HepG2 (cell line): Measurements from ENCODE around the gene PNKD. TPM values are rescaled to one million over a fixed set of nuclear protein-coding genes. Genes with fewer than 3 reads are reported as not detected.

Experiments used
- CBFB ChIP-seq: sonication (generic); formaldehyde crosslinking; IDR thresholded peaks from 2 replicates; pipeline ENCODE4 v1.4.0; 2020; ENCODE audit warnings: missing genetic modification reagents
- CBX2 ChIP-seq, 2 experiments: fragments of 200-600 bp in 1 of 2; sonication (generic); formaldehyde crosslinking in 1 of 2; IDR thresholded peaks; 2 replicates each; pipeline versions ENCODE4 v1.7.0 to v1.8.1; 2018 to 2022; ENCODE audit warnings: low read depth in 2 of 2, low read length in 1 of 2, mild to moderate bottlenecking in 1 of 2, missing genetic modification reagents in 1 of 2
- GZF1 ChIP-seq: sonication (generic); formaldehyde crosslinking; IDR thresholded peaks from 2 replicates; pipeline ENCODE4 v1.5.1; 2020; ENCODE audit warnings: mild to moderate bottlenecking, missing genetic modification reagents
- HMG20A ChIP-seq: IDR thresholded peaks from 2 replicates; pipeline ENCODE4 v1.6.1; 2016; ENCODE audit warnings: borderline replicate concordance
- KDM5A ChIP-seq: fragments of 200-600 bp; sonication (generic); IDR thresholded peaks from 2 replicates; pipeline ENCODE4 v1.7.0; 2018; ENCODE audit warnings: antibody characterized with exemption, mild to moderate bottlenecking, low read length, borderline replicate concordance
- MAZ ChIP-seq, 2 experiments: sonication (generic) in 1 of 2; formaldehyde crosslinking in 1 of 2; IDR thresholded peaks; 2 replicates each; pipeline versions ENCODE4 v1.5.0 to v1.6.1; 2012 to 2020; ENCODE audit warnings: low read depth in 2 of 2, mild to moderate bottlenecking in 2 of 2, borderline replicate concordance in 1 of 2, improper control_type of control experiment in 1 of 2, low read length in 1 of 2, missing genetic modification reagents in 1 of 2, moderate library complexity in 1 of 2
- NR2C2 ChIP-seq: sonication (generic); formaldehyde crosslinking; IDR thresholded peaks from 2 replicates; pipeline ENCODE4 v1.4.0; 2020; ENCODE audit warnings: missing genetic modification reagents, mild to moderate bottlenecking, moderate library complexity, borderline replicate concordance
- PRDM4 ChIP-seq: sonication (generic); formaldehyde crosslinking; IDR thresholded peaks from 2 replicates; pipeline ENCODE4 v1.9.0; 2021; ENCODE audit warnings: missing genetic modification reagents, borderline replicate concordance
- THAP8 ChIP-seq: sonication (generic); formaldehyde crosslinking; IDR thresholded peaks from 2 replicates; pipeline ENCODE4 v1.5.1; 2020; ENCODE audit warnings: missing genetic modification reagents, mild to moderate bottlenecking, borderline replicate concordance
- ZBTB4 ChIP-seq: sonication (generic); formaldehyde crosslinking; IDR thresholded peaks from 2 replicates; pipeline ENCODE4 v1.4.0; 2020; ENCODE audit warnings: missing genetic modification reagents, mild to moderate bottlenecking, borderline replicate concordance
- ZMYM2 ChIP-seq: sonication (generic); formaldehyde crosslinking; IDR thresholded peaks from 2 replicates; pipeline ENCODE4 v1.8.0; 2022; ENCODE audit warnings: mild to moderate bottlenecking, missing genetic modification reagents
- ZNF414 ChIP-seq: sonication (generic); formaldehyde crosslinking; IDR thresholded peaks from 2 replicates; pipeline ENCODE4 v1.5.0; 2020; ENCODE audit warnings: missing genetic modification reagents
- ZNF503 ChIP-seq: sonication (generic); formaldehyde crosslinking; IDR thresholded peaks from 2 replicates; pipeline ENCODE4 v1.4.0; 2020; ENCODE audit warnings: missing genetic modification reagents
- ZNF660 ChIP-seq: sonication (generic); formaldehyde crosslinking; IDR thresholded peaks from 2 replicates; pipeline ENCODE4 v1.5.1; 2020; ENCODE audit warnings: mild to moderate bottlenecking, low read depth, missing genetic modification reagents, borderline replicate concordance
- ZNF713 ChIP-seq: sonication (generic); formaldehyde crosslinking; IDR thresholded peaks from 2 replicates; pipeline ENCODE4 v1.4.0; 2020; ENCODE audit warnings: mild to moderate bottlenecking, missing genetic modification reagents
- ZSCAN29 ChIP-seq: sonication (generic); formaldehyde crosslinking; conservative IDR thresholded peaks from 2 replicates; pipeline ENCODE4 v1.4.0; 2020; ENCODE audit warnings: mild to moderate bottlenecking, missing genetic modification reagents
- polyA plus RNA-seq, 8 experiments: library from polyadenylated mRNA; depleted of rRNA in 3 of 8; stranded (reverse) in 7 of 8; unstranded in 1 of 8; fragments of >200 nt; fragmentation: Illumina TruSeq in 4 of 8; extraction: Trizol in 4 of 8; gene quantifications; 2 replicates each; pipeline versions ENCODE4 v1.2.1 to v1.2.3, GENCODE V29; 2011 to 2016; ENCODE audit warnings: low read depth in 4 of 8, missing spikeins in 1 of 8, mixed read lengths in 1 of 8; ENCODE audit not compliant: insufficient read depth in 1 of 8
- total RNA-seq, 5 experiments: library from RNA; depleted of rRNA; stranded (reverse); fragments of >200 nt; fragmentation: Illumina TruSeq; extraction: Trizol; gene quantifications; 2 replicates each; pipeline ENCODE4 v1.2.3, GENCODE V29; 2016; ENCODE audit warnings: low read depth in 1 of 5

Gene PNKD
- total and polyA plus RNA-seq, 2 of the 13 experiments (the other 11 are each of a cell fraction or from before 2014, with no cell fraction given) = 55.9 to 80.4 TPM

GRCh38 chr2:218323526-218324472 lies 53.5 kb downstream of the PNKD start (continued):
- TF ChIP-seq CBX2 (IDR thresholded peaks at IDR 0.05; ENCODE audit: low read depth, low read length) (no peak), CBX2 (CRISPR knock-in tag; IDR thresholded peaks at IDR 0.05; ENCODE audit: low read depth) (0 out of 2 replicates have a peak, but pooled peaks have one; percentile 81), KDM5A (no peak), ZBTB4 (CRISPR knock-in tag) (peak; percentile 56; the same call in 1 of the 2 replicates), THAP8 (CRISPR knock-in tag) (peak; percentile 72; the same call in 1 of the 2 replicates), ZMYM2 (peak; percentile 35; the same call in 1 of the 2 replicates), GZF1 (no peak), ZNF660 (CRISPR knock-in tag) (no peak), CBFB (no peak; the same call in 1 of the 2 replicates), ZSCAN29 (CRISPR knock-in tag) (no peak; the same call in 1 of the 2 replicates), NR2C2 (no peak), PRDM4 (CRISPR knock-in tag) (no peak), ZNF713 (0 out of 2 replicates have a peak, but pooled peaks have one; percentile 13), ZNF503 (CRISPR knock-in tag) (0 out of 2 replicates have a peak, but pooled peaks have one; percentile 45), HMG20A (peak; percentile 63; the same call in 1 of the 2 replicates), ZNF414 (peak; percentile 61; the same call in 1 of the 2 replicates), MAZ (IDR thresholded peaks at IDR 0.05; ENCODE audit: borderline replicate concordance, low read depth, low read length) (no peak), MAZ (CRISPR knock-in tag; IDR thresholded peaks at IDR 0.05; ENCODE audit: low read depth) (0 out of 2 replicates have a peak, but pooled peaks have one; percentile 38)
